DND-41 (cell line): ENCODE data around the gene DIAPH1.

Source experiments
- ATAC-seq: fragments of 200-7000 bp; cut with Tn5 transposase; 3 replicates; pipeline ENCODE4 v1.9.1; 2021; ENCODE audit warnings: low read depth; ENCODE audit not compliant: insufficient read depth
- DNase-seq: peaks from one replicate; pipeline ENCODE4 v3.0.0-alpha.2; 2020
- H2AFZ ChIP-seq: 2 replicates; pipeline ENCODE4 v1.6.0; 2012; ENCODE audit warnings: low read depth, low read length
- H3K27ac ChIP-seq: 2 replicates; pipeline ENCODE4 v1.5.1; 2012; ENCODE audit warnings: low read length, inconsistent platforms
- H3K27me3 ChIP-seq: fragments of 200-600 bp; sonication (generic); 2 replicates; pipeline ENCODE4 v1.6.0; 2012; ENCODE audit warnings: low read length, mild to moderate bottlenecking, inconsistent platforms; ENCODE audit not compliant: insufficient read depth, poor library complexity
- H3K36me3 ChIP-seq: 2 replicates; pipeline ENCODE4 v1.5.1; 2012; ENCODE audit warnings: low read length, inconsistent platforms; ENCODE audit not compliant: insufficient read depth
- H3K4me1 ChIP-seq: 2 replicates; pipeline ENCODE4 v1.5.1; 2012; ENCODE audit warnings: mild to moderate bottlenecking, low read length; ENCODE audit not compliant: insufficient read depth
- H3K4me2 ChIP-seq: 2 replicates; pipeline ENCODE4 v1.6.0; 2012; ENCODE audit warnings: mild to moderate bottlenecking, moderate library complexity, low read length, inconsistent platforms; ENCODE audit not compliant: insufficient read depth
- H3K4me3 ChIP-seq, 2 experiments: fragments of 200-600 bp in 1 of 2; shearing (Covaris generic) in 1 of 2; 2 replicates each; pipeline ENCODE4 v1.5.1; 2012 to 2016; ENCODE audit warnings: inconsistent platforms in 2 of 2, low read length in 2 of 2, mild to moderate bottlenecking in 2 of 2, low read depth in 1 of 2, moderate library complexity in 1 of 2
- H3K79me2 ChIP-seq: 2 replicates; pipeline ENCODE4 v1.6.0; 2012; ENCODE audit warnings: low read length, inconsistent platforms; ENCODE audit not compliant: insufficient read depth
- H3K9ac ChIP-seq: 2 replicates; pipeline ENCODE4 v1.6.0; 2012; ENCODE audit warnings: low read depth, mild to moderate bottlenecking, inconsistent platforms, low read length, moderate library complexity
- H3K9me3 ChIP-seq: 2 replicates; pipeline ENCODE4 v1.5.1; 2012; ENCODE audit warnings: low read length, moderate library complexity, mild to moderate bottlenecking, inconsistent platforms; ENCODE audit not compliant: insufficient read depth, severe bottlenecking
- H4K20me1 ChIP-seq: 2 replicates; pipeline ENCODE4 v1.6.0; 2012; ENCODE audit warnings: low read length; ENCODE audit not compliant: insufficient read depth
- CTCF ChIP-seq: IDR thresholded peaks from 2 replicates; pipeline ENCODE4 v1.5.1; 2012; ENCODE audit warnings: borderline replicate concordance, low read length, moderate library complexity, mild to moderate bottlenecking; ENCODE audit not compliant: poor library complexity, severe bottlenecking; ENCODE audit errors: extremely low read depth
- EZH2 ChIP-seq: IDR thresholded peaks from 3 replicates; pipeline ENCODE4 v1.6.1; 2012; ENCODE audit warnings: borderline replicate concordance, low read depth, mild to moderate bottlenecking, moderate library complexity, low read length, inconsistent platforms; ENCODE audit not compliant: severe bottlenecking

The DIAPH1 gene

GRCh38 chr5:141490771-141491170 lies 128.0 kb downstream of the DIAPH1 start:
- no peak overlapping the region for H3K27ac ChIP-seq
- DNase-seq (no peak), ATAC-seq (no peak)
- H3K4me1 ChIP-seq, result peaks cover 16% of the 10 kb centered on the region
- H4K20me1 ChIP-seq, result no peaks in the 10 kb centered on the region; the same call in 1 of the 2 replicates
- H3K79me2 ChIP-seq, result no peaks in the 10 kb centered on the region
- H3K27me3 ChIP-seq, result no peaks in the 10 kb centered on the region
- no peak overlapping the region for H3K4me2 ChIP-seq
- no peak overlapping the region for H2AFZ ChIP-seq
- no peak overlapping the region for H3K9ac ChIP-seq
- no peak overlapping the region for H3K4me3 ChIP-seq
- no peak for TF ChIP-seq EZH2
- no peak for TF ChIP-seq CTCF
- no peaks in the 10 kb centered on the region for H3K9me3 ChIP-seq
- no peaks in the 10 kb centered on the region for H3K36me3 ChIP-seq

- Histone ChIP-seq H3K9ac (no peak overlapping the region), H3K27ac (no peak overlapping the region), H3K79me2 (no peaks in the 10 kb centered on the region), H3K27me3 (no peaks in the 10 kb centered on the region), H3K9me3 (no peaks in the 10 kb centered on the region), H3K4me3 (no peak overlapping the region), H3K4me1 (peaks cover 11% of the 10 kb centered on the region), H4K20me1 (no peaks in the 10 kb centered on the region; the same call in 1 of the 2 replicates), H2AFZ (no peak overlapping the region), H3K4me2 (no peak overlapping the region), H3K36me3 (no peaks in the 10 kb centered on the region)
- no peak for ATAC-seq
- no peak for DNase-seq
- TF ChIP-seq EZH2, result no peak
- no peak for TF ChIP-seq CTCF
These were observed 128.5 kb downstream of the DIAPH1 start for GRCh38 chr5:141490271-141490670.

GRCh38 chr5:141489841-141490240 lies 129.0 kb downstream of the DIAPH1 start:
- ATAC-seq (no peak), DNase-seq (no peak)
- Histone ChIP-seq H4K20me1 (no peaks in the 10 kb centered on the region; the same call in 1 of the 2 replicates), H3K4me3 (no peak overlapping the region), H3K36me3 (no peaks in the 10 kb centered on the region), H3K9ac (no peak overlapping the region), H3K27me3 (no peaks in the 10 kb centered on the region), H3K79me2 (no peaks in the 10 kb centered on the region), H3K4me2 (no peak overlapping the region), H2AFZ (no peak overlapping the region), H3K4me1 (peaks cover 6% of the 10 kb centered on the region), H3K27ac (no peak overlapping the region), H3K9me3 (no peaks in the 10 kb centered on the region)
- TF ChIP-seq EZH2 (no peak), CTCF (no peak)
